K562 (cell line): ENCODE measurements around the gene SSU72. TPM values are rescaled to one million over a fixed set of nuclear protein-coding genes. Genes with fewer than 3 reads are reported as not detected.

Experiments
- ARID2 ChIP-seq: fragments of 450-650 bp; IDR thresholded peaks from 2 replicates; pipeline ENCODE4 v1.6.1; 2017; ENCODE audit warnings: antibody characterized with exemption, mild to moderate bottlenecking
- ELF2 ChIP-seq: fragments of 250-450 bp; sonication (Bioruptor Pico); IDR thresholded peaks from 2 replicates; pipeline ENCODE4 v1.5.0; 2021; ENCODE audit warnings: mild to moderate bottlenecking
- ETS1 ChIP-seq: conservative IDR thresholded peaks from 2 replicates; pipeline ENCODE4 v1.6.1; 2011; ENCODE audit warnings: low read depth, mild to moderate bottlenecking, low read length; ENCODE audit not compliant: control insufficient read depth
- GABPB2 ChIP-seq: fragments of 250-450 bp; sonication (Bioruptor Pico); conservative IDR thresholded peaks from 2 replicates; pipeline ENCODE4 v1.5.1; 2021; ENCODE audit warnings: mild to moderate bottlenecking
- MEIS2 ChIP-seq: fragments of 450-650 bp; IDR thresholded peaks from 2 replicates; pipeline ENCODE4 v1.6.1; 2014; ENCODE audit warnings: mild to moderate bottlenecking; ENCODE audit not compliant: partially characterized antibody
- PHF20 ChIP-seq: fragments of 450-650 bp; IDR thresholded peaks from 2 replicates; pipeline ENCODE4 v1.6.1; 2018; ENCODE audit not compliant: partially characterized antibody
- PRDM10 ChIP-seq: fragments of 450-650 bp; IDR thresholded peaks from 2 replicates; pipeline ENCODE4 v1.6.1; 2018; ENCODE audit not compliant: partially characterized antibody
- RAD21 ChIP-seq, 2 experiments: fragments of 250-450 bp in 1 of 2; fragments of 450-650 bp in 1 of 2; sonication (Bioruptor Pico) in 1 of 2; formaldehyde crosslinking in 1 of 2; IDR thresholded peaks in 1 of 2; conservative IDR thresholded peaks in 1 of 2; 2 replicates each; pipeline versions ENCODE4 v1.4.0 to v1.8.0; 2020 to 2022; ENCODE audit warnings: mild to moderate bottlenecking in 2 of 2, moderate library complexity in 1 of 2
- SUPT5H ChIP-seq: fragments of 450-650 bp; IDR thresholded peaks from 2 replicates; pipeline ENCODE4 v1.6.1; 2016
- TEAD4 ChIP-seq, 2 experiments: sonication (generic) in 1 of 2; formaldehyde crosslinking in 1 of 2; IDR thresholded peaks; 2 replicates each; pipeline versions ENCODE4 v1.6.1 to v1.8.0; 2012 to 2022; ENCODE audit warnings: borderline replicate concordance in 1 of 2, inconsistent platforms in 1 of 2, low read length in 1 of 2, mild to moderate bottlenecking in 1 of 2, missing genetic modification reagents in 1 of 2
- VEZF1 ChIP-seq: fragments of 200-800 bp; sonication (Bioruptor generic); IDR thresholded peaks from 2 replicates; pipeline ENCODE4 v1.6.1; 2017; ENCODE audit warnings: missing genetic modification characterization, missing compliant biosample characterization
- ZBTB33 ChIP-seq: sonication (generic); formaldehyde crosslinking; IDR thresholded peaks from 2 replicates; pipeline ENCODE4 v1.8.1; 2023; ENCODE audit warnings: mild to moderate bottlenecking, missing genetic modification reagents
- ZBTB7A ChIP-seq: IDR thresholded peaks from 2 replicates; pipeline ENCODE4 v1.6.1; 2011; ENCODE audit warnings: low read depth, mild to moderate bottlenecking, low read length, moderate library complexity, borderline replicate concordance; ENCODE audit not compliant: control insufficient read depth
- ZNF511 ChIP-seq: sonication (generic); formaldehyde crosslinking; IDR thresholded peaks from 2 replicates; pipeline ENCODE4 v1.8.0; 2022; ENCODE audit warnings: mild to moderate bottlenecking, missing genetic modification reagents
- ZNF644 ChIP-seq: fragments of 200-800 bp; sonication (Bioruptor generic); IDR thresholded peaks from 2 replicates; pipeline ENCODE4 v1.6.1; 2016; ENCODE audit warnings: low read depth, missing genetic modification characterization, missing compliant biosample characterization
- polyA plus RNA-seq, 8 experiments: library from polyadenylated mRNA; depleted of rRNA in 4 of 8; stranded (reverse) in 5 of 8; unstranded in 3 of 8; fragments of >200 nt; fragmentation: Nextera tagmentation in 2 of 8; fragmentation: Illumina TruSeq in 1 of 8; extraction: Ambion mirVana in 2 of 8; extraction: Trizol in 1 of 8; gene quantifications; 2 replicates each; pipeline versions ENCODE4 v1.2.1 to v1.2.3, GENCODE V29; 2011 to 2014; ENCODE audit warnings: inconsistent platforms in 1 of 8, missing spikeins in 1 of 8
- total RNA-seq, 7 experiments: library from RNA; depleted of rRNA in 6 of 7; stranded (reverse); fragments of >200 nt in 6 of 7; fragmentation: Illumina TruSeq in 2 of 7; extraction: Trizol in 2 of 7; gene quantifications; 2 replicates each; pipeline versions ENCODE4 v1.2.1 to v1.2.3, GENCODE V29; 2011 to 2021; ENCODE audit warnings: low replicate concordance in 1 of 7

SSU72 gene
- total and polyA plus RNA-seq, 9 of the 15 experiments (the other 6 are each of a cell fraction or from before 2014, with no cell fraction given), result 70.8 to 201 (median 94.6) TPM

GRCh38 chr1:1573843-1574720, 581 bp downstream of the SSU72 start (continued):
- TF ChIP-seq ETS1, result peak; percentile 89; the same call in 1 of the 2 replicates
- 0 out of 2 replicates have a peak, but pooled peaks have one; percentile 46 for TF ChIP-seq ARID2
- TF ChIP-seq VEZF1, result peak; percentile 49
- peak; percentile 69; the same call in 1 of the 2 replicates for TF ChIP-seq ZBTB7A
- TF ChIP-seq RAD21 (CRISPR knock-in tag; conservative IDR thresholded peaks at IDR 0.05 in 1 of 2, IDR thresholded peaks at IDR 0.05 in 1 of 2), result peak in 1 of 2 experiments; percentile 32; a peak in 2 of 4 replicates
- peak; percentile 56; the same call in 1 of the 2 replicates for TF ChIP-seq ZNF511 (CRISPR knock-in tag)
- 0 out of 2 replicates have a peak, but pooled peaks have one; percentile 79 for TF ChIP-seq ZNF644 (tag)
- no peak; the same call in none of the 2 replicates for TF ChIP-seq SUPT5H
- no peak for TF ChIP-seq MEIS2
- TF ChIP-seq GABPB2 (CRISPR knock-in tag), result 0 out of 2 replicates have a peak, but pooled peaks have one; percentile 40
- TF ChIP-seq ELF2 (CRISPR knock-in tag), result 0 out of 2 replicates have a peak, but pooled peaks have one; percentile 56
- no peak for TF ChIP-seq TEAD4 (IDR thresholded peaks at IDR 0.05; ENCODE audit: low read length)
- TF ChIP-seq TEAD4 (CRISPR knock-in tag; IDR thresholded peaks at IDR 0.05; ENCODE audit: borderline replicate concordance), result 0 out of 2 replicates have a peak, but pooled peaks have one; percentile 11
- peak; percentile 68 for TF ChIP-seq PHF20
- 0 out of 2 replicates have a peak, but pooled peaks have one; percentile 9 for TF ChIP-seq ZBTB33
- TF ChIP-seq PRDM10, result peak; percentile 38
